Head of caudate nucleus (tissue), 42 donors: Measurements from ENCODE around the gene BTG4.

ENCODE experiments used
- DNase-seq, 42 donors: peaks; one replicate each; pipeline versions ENCODE4 v3.0.0 to v3.0.0-alpha.2; 2020 to 2021; ENCODE audit warnings: mixed read lengths in 7 of 42
- intact Hi-C: fragments of 100-400 bp; cut with DNase I; formaldehyde crosslinking; loops from one replicate; pipeline ENCODE4 v1.15.0; 2022

The BTG4 gene

DNA sequence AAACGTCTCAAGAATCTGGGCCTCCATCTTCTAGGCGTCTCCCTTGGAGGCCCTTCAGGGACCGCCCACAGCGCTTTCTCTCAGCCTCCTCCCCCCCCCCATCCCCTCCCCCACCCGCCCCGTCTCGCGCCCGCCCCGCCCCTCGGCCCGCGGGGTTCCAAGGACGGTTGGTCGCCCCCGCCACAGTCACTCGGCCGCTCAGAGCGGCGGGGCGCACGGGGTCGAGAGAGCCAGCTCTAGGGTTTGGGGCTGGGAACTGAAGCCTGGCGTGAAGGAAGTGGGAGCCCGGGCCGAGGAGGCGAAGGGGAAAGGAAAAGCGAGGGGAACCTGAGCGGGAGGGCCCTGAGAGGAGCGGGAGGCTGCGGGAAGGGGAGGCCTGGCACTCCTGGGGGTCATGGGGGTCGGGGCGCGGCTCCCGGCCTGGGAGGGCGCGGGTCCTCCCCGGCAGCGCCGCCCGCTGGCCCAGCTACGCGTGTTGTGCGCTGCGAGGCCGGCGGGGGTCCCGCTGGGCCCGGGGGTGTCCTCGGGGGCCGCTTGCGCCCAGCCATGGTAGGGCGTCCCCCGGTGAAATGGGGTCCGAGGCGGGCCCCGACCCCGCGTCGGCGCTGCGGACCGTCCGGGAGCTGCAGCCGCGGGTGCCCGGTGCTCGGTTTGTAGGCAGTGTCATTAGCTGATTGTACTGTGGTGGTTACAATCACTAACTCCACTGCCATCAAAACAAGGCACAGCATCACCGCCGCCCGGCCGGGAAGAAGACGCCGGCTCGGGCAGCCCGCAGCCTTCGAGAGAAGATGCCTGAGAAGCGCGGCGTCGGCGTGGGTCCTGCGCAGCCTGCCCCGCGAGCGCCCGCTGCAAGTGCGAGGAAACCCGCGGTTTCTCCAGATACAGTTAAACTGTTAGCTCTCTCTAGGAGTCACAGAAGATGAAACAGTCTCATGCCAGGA lies at the start of gene BTG4:
BTG4 (minus strand) TSS at position 91 of the 944 bp plus-strand sequence. CDS start 13,610 bp downstream, outside the sequence.
- peak in 32 of 42 donors; percentile 4 to 73 (median 26) for DNase-seq
- intact Hi-C loops, result no loop called here

DNA sequence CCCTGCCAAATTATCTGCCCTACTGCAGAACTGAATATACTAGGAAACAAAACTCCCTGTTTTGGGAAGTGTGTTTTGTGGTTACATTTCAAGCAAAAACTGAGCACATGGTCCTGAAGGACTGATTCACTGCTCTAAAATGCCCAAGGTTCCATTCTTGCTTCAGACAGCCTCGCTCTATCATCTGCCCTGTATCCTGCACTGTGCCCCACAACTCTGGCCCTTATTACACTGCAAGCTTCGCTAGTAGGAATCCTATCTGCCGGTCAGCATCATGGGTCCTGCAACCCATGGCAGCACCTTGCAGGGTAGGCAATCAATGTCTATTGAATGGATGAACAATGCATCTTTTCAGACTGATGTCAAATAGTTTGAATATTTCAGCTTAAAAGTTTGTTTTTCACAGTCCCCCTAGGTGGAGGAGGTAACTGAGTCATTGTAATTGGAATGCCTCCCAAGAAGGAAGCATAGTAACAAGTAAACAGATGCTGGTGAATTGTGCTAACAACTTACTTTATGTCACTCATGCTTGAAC lies 49.7 kb upstream of the BTG4 start:
- intact Hi-C loops, result loop anchor here (10.0 kb wide), 1 partner anchor 283 kb away; no protein-coding TSS in a partner anchor
- no peak for DNase-seq

DNA sequence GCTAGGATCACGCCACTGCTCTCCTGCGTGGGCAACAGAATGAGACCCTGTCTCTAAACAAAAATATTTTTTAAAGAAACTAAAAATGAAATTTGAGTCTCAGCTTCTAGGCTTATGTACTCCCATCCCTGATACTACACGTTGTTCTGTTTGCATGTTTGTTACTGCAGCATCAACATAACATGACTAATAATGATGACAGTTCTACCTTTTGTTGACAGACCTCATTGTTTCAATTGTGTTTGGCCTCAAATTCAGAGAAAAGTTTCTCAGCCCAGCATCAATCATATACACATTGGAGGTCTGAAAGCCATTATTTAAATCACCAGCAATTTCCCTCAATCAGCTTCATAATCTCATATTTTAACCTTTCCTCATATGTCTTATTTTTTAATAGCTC lies 49.1 kb upstream of the BTG4 start:
- DNase-seq, result no peak
- intact Hi-C loops, result loop anchor here (10.0 kb wide), 1 partner anchor 283 kb away; no protein-coding TSS in a partner anchor

DNA sequence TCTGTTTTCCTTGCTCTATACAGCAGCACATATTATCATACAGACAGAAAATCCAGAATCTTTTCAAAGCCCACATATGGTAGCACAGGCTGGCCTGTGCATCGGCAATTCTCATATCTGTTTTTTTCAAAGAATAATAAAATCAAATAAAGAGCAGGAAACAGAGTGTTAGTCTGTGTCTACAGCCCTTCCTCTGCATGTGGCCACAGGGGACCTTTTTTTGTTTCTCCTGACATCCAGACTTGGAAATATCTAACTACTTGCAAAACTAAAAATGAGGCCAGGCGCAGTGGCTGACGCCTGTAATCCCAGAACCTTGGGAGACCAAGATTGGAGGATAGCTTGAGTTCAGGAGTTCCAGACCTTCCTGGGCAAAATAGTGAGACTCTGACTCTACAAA lies 48.6 kb upstream of the BTG4 start:
- DNase-seq, result no peak
- intact Hi-C loops, result loop anchor here (10.0 kb wide), 1 partner anchor 284 kb away; no protein-coding TSS in a partner anchor

DNA sequence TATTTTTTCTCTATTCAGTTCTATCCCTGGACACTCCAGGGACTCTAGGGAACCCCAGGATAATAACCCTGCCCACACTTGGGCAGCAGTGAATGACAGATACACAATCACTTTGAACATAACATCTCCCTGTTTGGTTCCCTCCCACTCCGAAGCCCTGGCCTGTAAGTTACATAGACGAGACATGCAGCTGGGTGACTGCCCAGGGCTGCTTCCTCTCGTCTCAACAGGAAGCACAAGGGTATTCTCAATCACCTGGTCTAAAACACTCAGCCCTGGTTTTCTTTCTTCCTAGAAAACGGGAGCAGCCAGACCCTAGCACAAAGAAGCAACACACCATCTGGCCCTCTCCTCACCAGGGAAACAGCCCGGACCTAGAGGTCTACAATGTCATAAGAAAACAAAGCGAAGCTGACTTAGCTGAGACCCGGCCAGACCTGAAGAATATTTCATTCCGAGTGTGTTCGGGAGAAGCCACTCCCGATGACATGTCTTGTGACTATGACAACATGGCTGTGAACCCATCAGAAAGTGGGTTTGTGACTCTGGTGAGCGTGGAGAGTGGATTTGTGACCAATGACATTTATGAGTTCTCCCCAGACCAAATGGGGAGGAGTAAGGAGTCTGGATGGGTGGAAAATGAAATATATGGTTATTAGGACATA lies 47.7 kb upstream of the BTG4 start:
- intact Hi-C loops, result loop anchor here (10.0 kb wide), 1 partner anchor 285 kb away; no protein-coding TSS in a partner anchor
- DNase-seq, result no peak

DNA sequence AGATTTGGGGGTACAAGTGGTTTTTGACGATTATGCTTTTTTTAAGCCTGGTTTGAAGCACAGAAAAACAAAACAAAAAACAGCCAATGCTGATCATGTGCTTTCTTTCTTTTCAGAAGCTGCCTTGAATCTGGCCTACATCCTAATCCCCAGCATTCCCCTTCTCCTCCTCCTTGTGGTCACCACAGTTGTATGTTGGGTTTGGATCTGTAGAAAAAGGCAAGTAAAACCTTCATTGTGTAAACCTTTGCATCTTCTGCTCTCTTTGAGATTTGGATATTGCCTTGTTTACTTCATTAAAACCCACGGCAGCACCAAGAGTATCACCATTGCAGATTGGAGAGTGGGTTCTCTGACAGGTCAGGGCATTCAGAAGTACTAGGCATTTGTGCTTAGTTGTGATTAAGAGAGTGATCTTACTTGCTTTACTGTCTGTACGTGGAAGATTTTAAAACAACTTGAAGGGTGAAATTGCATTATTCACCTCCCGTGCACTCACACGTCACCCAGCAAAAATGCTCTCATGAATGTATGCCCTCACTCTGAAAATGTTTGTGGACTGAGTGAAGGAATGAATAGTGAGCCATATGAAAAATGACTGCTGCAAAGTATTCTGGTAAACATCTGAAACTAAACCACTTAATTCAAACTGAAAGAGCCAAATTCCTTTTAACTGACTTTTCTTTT lies 45.4 kb upstream of the BTG4 start:
- intact Hi-C loops, result no loop called here
- DNase-seq, result no peak

DNA sequence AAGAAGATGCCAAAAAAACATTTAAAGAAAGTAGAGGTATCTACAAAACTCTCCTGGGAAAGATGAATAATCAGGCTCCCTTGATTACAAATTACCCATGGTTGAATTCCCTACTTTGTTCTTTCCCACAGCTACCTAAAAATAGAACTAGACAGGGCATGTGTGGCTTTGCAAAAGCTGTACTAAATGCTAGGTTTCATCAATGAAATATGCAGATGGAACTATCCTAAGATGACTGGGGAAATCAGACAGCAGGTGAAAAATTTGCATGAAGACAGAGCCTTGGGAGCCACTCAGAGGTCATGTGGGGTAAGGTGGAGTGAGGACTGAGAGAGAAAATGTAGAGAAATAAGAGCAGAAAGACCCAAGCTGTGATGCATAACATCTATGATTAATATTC lies 43.1 kb upstream of the BTG4 start:
- intact Hi-C loops, result no loop called here
- DNase-seq, result peak in 1 of 42 donors; percentile 37

DNA sequence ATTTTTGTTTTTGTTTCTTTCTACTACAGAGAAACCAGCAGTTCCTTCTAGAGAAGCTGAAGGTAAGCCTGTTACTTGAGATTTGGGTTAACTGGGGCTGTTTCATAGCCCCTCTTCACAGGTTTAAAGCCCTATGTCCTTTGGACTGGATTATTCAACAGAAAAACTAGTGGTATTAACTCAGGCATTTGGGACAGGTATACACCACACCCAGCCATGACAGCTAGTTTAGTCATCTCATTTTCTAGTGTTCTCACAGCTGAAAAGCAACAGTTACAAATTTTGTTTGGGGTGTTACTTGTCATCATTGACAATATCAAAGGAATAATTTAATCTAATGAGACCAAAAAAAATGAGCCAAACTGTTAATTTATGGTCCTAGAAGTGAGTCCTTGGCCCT lies 42.3 kb upstream of the BTG4 start:
- no peak for DNase-seq
- intact Hi-C loops, result no loop called here

DNA sequence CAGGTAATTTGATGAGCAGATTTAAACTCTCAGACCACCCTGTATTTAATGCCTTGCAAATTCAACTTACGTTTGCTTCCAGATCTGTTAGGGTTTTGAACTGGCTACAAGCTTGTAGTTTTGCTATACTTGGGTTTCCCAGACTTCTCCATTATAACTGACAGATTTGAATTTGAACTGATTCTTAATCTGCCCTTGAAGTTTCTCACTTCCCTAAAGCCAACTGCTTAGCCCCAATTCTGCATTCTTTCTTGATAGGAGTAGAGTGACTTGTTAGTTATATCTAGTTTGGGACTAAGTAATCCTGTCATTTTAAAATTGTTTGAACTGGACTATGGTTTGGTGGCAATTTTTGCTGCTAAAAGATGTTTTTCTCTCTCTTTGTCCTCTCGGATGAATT lies 38.1 kb upstream of the BTG4 start:
- DNase-seq, result no peak
- intact Hi-C loops, result no loop called here

DNA sequence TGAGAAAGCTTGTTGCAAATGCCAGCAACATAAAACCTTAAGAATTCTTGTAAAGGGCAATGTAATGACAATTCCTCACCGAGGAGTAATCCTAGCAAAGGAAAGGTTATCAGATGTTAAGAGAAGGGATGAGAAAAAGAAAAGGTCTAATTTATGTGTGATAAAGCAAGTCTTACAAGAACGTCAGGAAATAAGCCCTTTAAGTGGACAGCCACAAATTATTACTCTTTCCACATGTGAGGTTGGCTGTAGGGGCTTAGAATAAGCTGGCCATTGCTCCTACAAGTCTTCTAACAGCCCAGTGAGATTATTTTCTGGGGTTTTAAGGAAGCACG lies 37.6 kb upstream of the BTG4 start:
- intact Hi-C loops, result loop anchor here (10.0 kb wide), 1 partner anchor 95 kb away; no protein-coding TSS in a partner anchor
- DNase-seq, result no peak

DNA sequence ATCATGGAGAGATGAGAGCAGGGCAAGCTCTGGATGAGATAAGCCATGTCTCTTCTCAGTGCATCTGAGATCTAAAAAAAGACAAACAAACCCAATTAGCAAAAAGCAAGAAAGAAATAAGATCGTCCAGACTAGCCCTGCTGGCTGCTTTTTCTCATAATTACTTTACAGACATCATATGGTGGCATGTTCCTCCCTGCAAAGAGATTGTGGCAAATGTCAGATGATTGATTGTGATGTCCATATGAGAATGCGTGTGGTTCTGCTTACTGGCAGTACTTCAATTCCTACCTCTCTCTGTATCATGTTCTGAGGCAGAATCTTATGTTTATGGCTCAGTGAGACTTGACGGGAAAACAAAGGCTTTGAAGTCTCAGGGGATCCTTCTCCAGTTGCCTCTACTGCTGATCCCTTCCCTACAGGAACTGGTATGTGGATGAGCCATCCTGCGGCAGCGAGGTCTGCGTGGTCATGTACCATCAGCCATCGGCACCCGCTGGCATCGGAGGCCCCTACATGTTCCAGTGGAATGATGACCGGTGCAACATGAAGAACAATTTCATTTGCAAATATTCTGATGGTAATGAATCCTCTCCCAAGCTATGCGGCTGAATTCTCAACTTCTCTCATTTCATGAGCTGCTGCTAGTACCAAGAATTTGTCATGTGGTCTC lies 37.1 kb upstream of the BTG4 start:
- peak in 1 of 42 donors; percentile 36 for DNase-seq
- intact Hi-C loops, result loop anchor here (10.0 kb wide), 1 partner anchor 95 kb away; no protein-coding TSS in a partner anchor

DNA sequence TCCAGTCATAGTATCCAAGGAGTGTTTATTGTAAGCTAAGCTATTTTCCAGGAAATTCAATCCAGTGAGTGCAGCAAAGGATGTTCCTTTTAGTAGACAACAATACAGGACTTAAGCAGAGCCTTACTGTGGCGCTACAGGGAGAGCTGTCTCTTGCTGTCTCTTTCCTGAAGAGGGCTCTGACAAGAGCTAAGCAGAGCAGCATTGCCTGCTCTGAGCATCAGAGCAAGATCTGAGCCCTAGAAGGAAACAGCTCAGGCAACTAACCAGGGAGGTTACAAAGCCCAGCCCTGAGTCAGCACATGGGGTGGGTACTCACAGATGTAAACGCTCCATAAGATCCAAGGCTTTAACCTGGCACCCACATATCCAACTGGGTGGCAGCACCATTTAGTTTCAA lies 36.3 kb upstream of the BTG4 start:
- DNase-seq, result peak in 1 of 42 donors; percentile 14
- intact Hi-C loops, result loop anchor here (10.0 kb wide), 1 partner anchor 94 kb away; no protein-coding TSS in a partner anchor

DNA sequence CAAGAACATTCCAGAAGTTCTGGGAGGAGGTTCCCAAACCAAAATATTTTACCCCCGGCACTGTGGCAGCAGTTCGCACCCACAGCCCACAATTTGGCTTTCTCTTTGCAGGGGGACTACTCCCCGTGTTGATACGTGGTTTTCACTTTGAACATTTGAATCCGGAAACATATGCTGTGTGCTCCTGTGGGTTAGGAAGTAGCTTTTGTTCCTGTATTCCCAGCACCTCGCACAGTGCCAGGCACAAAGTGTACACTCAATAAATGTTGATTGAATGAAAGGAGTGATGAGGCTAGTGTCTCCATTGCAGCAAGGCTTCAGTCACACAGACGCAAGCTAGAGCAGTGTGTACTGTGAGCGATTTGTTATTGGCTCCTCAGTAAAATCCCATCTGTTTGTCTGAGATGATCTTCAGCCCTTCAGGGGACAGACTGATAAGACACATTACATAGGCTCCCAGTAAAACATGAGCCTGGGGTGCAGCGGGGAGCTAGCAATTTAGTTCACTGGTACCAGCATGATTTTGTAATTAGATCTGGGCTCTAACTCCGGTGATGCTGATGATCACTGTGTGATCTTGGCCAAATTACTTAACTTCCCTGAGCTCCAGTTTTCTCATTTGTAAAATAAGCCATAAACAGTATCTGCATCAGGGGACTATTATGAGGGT lies 30.6 kb upstream of the BTG4 start:
- intact Hi-C loops, result loop anchor here (10.0 kb wide), 1 partner anchor 88 kb away; no protein-coding TSS in a partner anchor
- no peak for DNase-seq

DNA sequence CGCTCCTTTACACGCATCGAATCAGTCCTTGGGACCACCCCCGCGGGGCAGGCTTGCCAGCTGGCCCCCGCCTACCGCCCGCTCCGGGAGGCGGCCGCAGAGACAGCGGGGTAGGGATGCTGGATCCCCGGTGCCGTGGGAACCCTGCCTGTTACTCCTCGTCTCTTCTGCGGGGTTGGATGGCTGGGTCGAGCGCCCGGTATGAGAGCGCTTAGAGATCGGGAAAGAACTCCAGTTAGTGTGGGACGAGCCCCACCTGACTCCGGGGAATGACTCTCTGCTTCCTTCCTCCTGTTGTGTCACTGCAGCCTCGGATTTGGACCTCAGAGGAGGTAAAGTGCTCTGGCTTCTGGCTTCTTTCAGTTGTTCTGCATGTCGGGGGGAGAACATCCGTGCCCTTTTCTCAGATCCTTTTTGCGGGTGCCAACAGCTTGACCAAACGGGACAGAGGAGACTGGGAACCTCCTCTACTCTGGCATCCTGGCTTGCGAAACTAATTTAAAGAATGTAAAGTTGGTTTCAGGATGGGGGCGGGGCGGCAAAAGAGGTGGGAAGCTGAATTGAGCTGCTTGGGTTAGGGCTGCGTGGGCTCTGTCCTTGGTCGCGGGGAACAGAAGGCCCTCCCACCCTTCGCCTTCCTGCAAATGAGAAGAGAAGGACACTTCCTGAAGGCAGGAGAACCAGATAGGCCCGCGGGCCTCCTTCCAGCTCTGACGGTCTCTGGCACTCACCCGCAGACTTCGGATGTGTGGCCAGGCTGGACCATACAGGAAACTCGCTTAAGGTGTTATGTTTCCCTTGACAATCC lies 29.3 kb upstream of the BTG4 start:
- DNase-seq, result peak in 41 of 42 donors; percentile 7 to 80 (median 49)
- intact Hi-C loops, result loop anchor here (10.0 kb wide), 1 partner anchor 87 kb away; no protein-coding TSS in a partner anchor

DNA sequence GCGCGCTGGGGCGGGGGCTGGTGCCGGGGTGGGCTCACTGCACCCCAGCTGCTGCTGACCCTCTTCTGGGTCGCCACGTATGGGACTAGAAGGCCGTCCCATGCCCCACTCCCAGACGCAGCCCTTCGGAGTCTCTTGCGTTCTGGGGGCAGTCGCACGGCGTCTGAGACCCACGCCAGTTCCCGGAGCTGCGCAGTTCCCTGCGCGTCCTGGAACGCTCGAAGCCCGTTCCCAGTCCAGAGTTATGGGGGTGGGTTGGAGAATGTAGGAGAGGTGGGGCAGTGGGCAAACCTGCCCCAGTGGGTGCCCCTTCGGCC lies 28.7 kb upstream of the BTG4 start:
- DNase-seq, result no peak
- intact Hi-C loops, result loop anchor here (10.0 kb wide), 1 partner anchor 86 kb away; no protein-coding TSS in a partner anchor

DNA sequence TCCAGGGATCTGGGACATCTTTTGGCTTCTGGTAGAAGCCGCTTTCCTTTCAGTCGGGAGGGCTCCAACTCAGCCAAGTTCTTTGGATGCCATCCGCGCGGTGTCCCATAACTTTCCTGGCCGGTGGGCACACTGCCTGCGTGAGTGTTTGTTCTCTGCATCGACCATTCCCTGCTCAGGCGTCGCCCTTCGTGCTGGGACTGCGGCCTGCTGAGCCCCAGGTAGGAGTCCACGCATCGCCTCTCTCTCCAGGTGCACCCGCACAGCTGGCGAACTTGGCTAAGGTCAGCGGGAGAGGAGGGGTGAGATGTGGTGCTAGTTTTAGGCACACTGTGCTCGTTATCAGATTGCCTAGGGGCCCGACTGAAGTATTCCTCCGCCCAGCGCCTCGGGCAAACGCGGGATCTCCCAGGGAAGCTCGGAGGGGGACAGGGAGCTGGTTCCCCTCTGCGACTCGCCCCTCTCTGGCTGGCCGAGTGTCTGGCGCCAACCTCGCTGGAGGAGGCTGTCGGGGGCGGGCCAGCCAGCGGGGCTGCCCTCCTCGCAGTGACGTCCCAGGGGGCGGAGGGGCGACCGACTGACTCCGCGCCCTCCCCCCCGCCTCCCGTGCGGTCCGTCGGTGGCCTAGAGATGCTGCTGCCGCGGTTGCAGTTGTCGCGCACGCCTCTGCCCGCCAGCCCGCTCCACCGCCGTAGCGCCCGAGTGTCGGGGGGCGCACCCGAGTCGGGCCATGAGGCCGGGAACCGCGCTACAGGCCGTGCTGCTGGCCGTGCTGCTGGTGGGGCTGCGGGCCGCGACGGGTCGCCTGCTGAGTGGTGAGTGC lies 28.1 kb upstream of the BTG4 start, which contains the start of gene LAYN:
LAYN (plus strand) TSS at position 607 of the 823 bp plus-strand sequence; CDS start at position 731, 124 bp downstream.
- intact Hi-C loops, result loop anchor here (10.0 kb wide), 1 partner anchor 86 kb away; no protein-coding TSS in a partner anchor
- DNase-seq, result peak; percentile 44 to 91 (median 77)
